HUES64 (cell line): Measurements from ENCODE around the gene RCOR1.
A peak's percentile ranks its signal among the peaks of the same experiment; 100 is the strongest.

Source experiments
- H3K27ac ChIP-seq: 2 replicates; pipeline ENCODE4 v1.7.0; 2013; ENCODE audit warnings: low read depth, low read length, inconsistent platforms
- H3K27me3 ChIP-seq: 2 replicates; pipeline ENCODE4 v1.6.1; 2013; ENCODE audit warnings: mild to moderate bottlenecking, low read length; ENCODE audit not compliant: insufficient read depth
- H3K36me3 ChIP-seq: 2 replicates; pipeline ENCODE4 v1.6.1; 2013; ENCODE audit warnings: mild to moderate bottlenecking, low read length; ENCODE audit not compliant: insufficient read depth
- H3K4me1 ChIP-seq: 2 replicates; pipeline ENCODE4 v1.6.1; 2013; ENCODE audit warnings: mild to moderate bottlenecking, low read length, moderate library complexity; ENCODE audit not compliant: insufficient read depth
- H3K4me3 ChIP-seq: 2 replicates; pipeline ENCODE4 v1.5.1; 2013; ENCODE audit warnings: mild to moderate bottlenecking, low read length, moderate library complexity
- H3K9ac ChIP-seq: 2 replicates; pipeline ENCODE4 v1.6.1; 2013; ENCODE audit warnings: mild to moderate bottlenecking, low read depth, low read length
- H3K9me3 ChIP-seq: 2 replicates; pipeline ENCODE4 v1.6.1; 2013; ENCODE audit warnings: low read depth, low read length; ENCODE audit not compliant: insufficient read depth
- WGBS: fragments of 150-250, 120-280 bp; methylation state at CpG from one replicate; pipeline ENCODE4 v1.1.7; 2013; ENCODE audit warnings: missing lambda C conversion rate; 5-methylcytosine and 5-hydroxymethylcytosine counted together

RCOR1 gene

DNA sequence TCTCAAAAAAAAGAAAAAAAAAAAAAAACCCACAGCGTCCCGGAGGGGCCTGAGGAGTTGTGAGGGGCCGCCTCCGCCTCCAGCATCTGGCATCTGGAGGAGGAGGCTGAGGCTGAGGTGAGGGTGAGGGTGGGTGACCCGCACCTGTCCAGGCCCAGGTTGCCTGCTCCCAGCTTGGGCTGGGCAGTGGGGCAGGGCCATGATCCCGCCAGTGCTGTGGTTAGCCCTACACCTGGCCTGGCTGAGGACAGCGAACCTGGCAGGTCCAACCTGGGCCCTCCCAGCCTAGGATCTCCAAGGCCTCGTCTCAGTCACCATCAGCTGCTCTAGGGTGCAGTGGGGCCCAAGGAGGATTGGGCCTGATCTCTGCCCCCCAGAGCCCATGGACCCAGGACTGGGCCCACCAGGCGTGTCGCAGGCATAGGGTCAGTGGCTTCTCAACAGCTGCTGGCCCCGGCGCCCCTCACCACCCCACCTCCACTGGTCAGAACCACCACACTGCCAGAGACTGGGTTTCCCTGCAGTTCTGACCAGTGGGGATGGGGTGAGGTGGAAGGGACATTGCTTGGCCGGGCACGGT is 36.3 kb upstream of the RCOR1 start:
- 94% methylated on average over 14 of the region's 14 CpGs for WGBS
- H3K27me3 ChIP-seq = no peaks in the 10 kb centered on the region
- no peaks in the 10 kb centered on the region for H3K36me3 ChIP-seq
- H3K4me1 ChIP-seq = 0 out of 2 replicates have a peak, but pooled peaks cover 4% of the 10 kb centered on the region
- no peak overlapping the region for H3K9ac ChIP-seq
- no peak overlapping the region for H3K4me3 ChIP-seq
- no peak overlapping the region for H3K27ac ChIP-seq
- H3K9me3 ChIP-seq = no peaks in the 10 kb centered on the region

- WGBS = 91% methylated on average over 12 of the region's 12 CpGs
- Histone ChIP-seq H3K36me3 (no peaks in the 10 kb centered on the region), H3K4me3 (no peak overlapping the region), H3K27me3 (no peaks in the 10 kb centered on the region), H3K27ac (no peak overlapping the region), H3K9me3 (no peaks in the 10 kb centered on the region), H3K4me1 (0 out of 2 replicates have a peak, but pooled peaks cover 4% of the 10 kb centered on the region), H3K9ac (no peak overlapping the region)
These were observed 34.8 kb upstream of the RCOR1 start for GRCh38 chr14:102557434-102558226.

GRCh38 chr14:102558556-102558955 is 33.9 kb upstream of the RCOR1 start:
- H3K36me3 ChIP-seq = no peaks in the 10 kb centered on the region
- no peak overlapping the region for H3K9ac ChIP-seq
- H3K27me3 ChIP-seq = no peaks in the 10 kb centered on the region
- no peak overlapping the region for H3K4me3 ChIP-seq
- H3K9me3 ChIP-seq = no peaks in the 10 kb centered on the region
- 0 out of 2 replicates have a peak, but pooled peaks cover 4% of the 10 kb centered on the region for H3K4me1 ChIP-seq
- H3K27ac ChIP-seq = no peak overlapping the region
- WGBS = 82% methylated on average over 4 of the region's 4 CpGs

DNA sequence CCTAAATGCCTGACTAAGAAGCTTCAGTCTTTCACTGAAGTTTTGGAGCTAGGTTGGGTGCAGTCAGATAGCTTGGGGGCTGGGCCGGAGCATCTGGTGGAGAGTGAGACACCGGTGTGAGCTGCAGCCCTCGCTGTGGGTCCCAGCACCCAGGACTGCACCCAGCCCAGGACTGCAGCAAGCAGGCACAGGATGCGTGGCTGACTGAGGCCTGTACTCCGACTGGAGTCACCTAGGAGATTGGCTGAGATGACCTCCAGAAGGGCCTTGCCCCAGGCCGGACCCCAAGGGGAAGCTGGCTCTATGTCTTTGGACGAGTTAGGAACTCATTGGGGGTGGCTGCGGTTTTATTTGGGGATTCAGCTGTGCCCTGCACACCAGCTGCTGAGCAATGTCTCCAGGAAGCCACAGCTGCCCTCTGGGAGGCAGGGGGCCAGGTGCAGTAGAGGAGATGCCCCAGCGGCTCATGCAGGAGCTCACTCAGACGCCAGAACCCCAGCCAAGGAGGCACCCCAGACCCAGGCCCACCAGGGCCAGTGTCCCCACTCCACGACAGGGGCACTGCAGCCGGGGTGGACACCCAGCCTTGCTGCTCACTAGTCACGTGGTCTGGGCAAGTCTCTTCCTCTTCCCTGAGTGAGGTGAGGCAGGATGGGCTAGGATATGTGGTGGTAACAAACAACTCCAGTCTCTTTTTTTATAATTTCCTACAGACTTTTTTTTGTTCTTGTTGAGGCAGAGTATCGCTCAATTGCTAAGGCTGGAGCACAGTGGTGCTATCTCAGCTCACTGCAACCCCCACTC is 31.8 kb upstream of the RCOR1 start:
- WGBS = 90% methylated on average over 13 of the region's 14 CpGs
- Histone ChIP-seq H3K4me3 (no peak overlapping the region), H3K36me3 (no peaks in the 10 kb centered on the region), H3K27ac (no peak overlapping the region), H3K9ac (no peak overlapping the region), H3K27me3 (no peaks in the 10 kb centered on the region), H3K4me1 (no peaks in the 10 kb centered on the region), H3K9me3 (peaks cover 5% of the 10 kb centered on the region; the same call in 1 of the 2 replicates)

DNA sequence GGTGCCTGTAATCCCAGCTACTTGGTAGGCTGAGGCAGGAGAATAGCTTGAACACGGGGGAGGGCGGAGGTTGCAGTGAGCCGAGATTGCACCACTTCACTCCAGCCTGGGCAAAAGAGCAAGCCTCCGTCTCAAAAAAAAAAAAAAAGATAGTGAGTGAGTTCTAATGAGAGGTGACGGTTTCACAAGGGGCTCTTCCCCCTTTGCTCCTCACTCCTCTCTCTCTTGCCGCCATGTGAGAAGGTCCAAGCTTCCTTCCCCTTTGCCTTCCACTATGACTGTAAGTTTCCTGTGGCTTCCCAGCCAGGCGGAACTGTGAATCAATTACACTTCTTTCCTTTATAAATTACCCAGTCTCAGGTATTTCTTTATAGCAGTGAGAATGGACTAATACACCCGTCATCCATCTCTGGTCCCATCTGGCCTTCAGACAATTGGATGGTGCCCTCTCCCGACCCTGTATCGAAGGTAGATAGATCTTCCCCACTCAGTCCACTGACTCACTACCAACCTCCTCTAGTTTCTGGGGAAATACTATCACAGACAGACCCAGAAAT is 27.0 kb upstream of the RCOR1 start:
- Histone ChIP-seq H3K36me3 (no peaks in the 10 kb centered on the region), H3K4me1 (peaks cover 9% of the 10 kb centered on the region), H3K9me3 (peaks cover 5% of the 10 kb centered on the region; the same call in 1 of the 2 replicates), H3K9ac (no peak overlapping the region), H3K27ac (no peak overlapping the region), H3K27me3 (no peaks in the 10 kb centered on the region), H3K4me3 (no peak overlapping the region)
- 91% methylated on average over 9 of the region's 10 CpGs for WGBS

DNA sequence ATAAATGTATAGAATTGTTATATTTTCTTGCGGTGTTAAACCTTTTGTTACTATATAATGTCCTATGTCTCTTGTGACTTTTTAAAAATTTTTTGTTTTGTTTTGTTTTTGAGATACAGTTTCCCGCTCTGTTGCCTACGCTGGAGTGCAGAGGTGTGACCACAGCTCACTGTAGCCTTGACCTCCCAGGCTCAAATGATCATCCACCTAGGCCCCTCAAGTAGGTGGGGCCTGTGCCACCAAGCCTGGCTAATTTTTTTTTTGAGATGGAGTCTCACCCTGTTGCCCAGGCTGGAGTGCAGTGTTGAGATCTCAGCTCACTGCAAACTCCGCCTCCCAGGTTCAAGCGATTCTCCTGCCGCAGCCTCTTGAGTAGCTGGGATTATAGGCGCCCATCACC is 26.5 kb upstream of the RCOR1 start:
- Histone ChIP-seq H3K4me1 (peaks cover 12% of the 10 kb centered on the region), H3K9me3 (peaks cover 5% of the 10 kb centered on the region; the same call in 1 of the 2 replicates), H3K4me3 (no peak overlapping the region), H3K27me3 (no peaks in the 10 kb centered on the region), H3K36me3 (no peaks in the 10 kb centered on the region), H3K9ac (no peak overlapping the region), H3K27ac (no peak overlapping the region)
- WGBS = 95% methylated on average over 6 of the region's 7 CpGs

- WGBS = 42% methylated on average over 7 of the region's 7 CpGs
- peaks cover 13% of the 10 kb centered on the region for H3K4me1 ChIP-seq
- peaks cover 5% of the 10 kb centered on the region; the same call in 1 of the 2 replicates for H3K9me3 ChIP-seq
- peak overlapping the region; percentile 40; the same call in 1 of the 2 replicates for H3K27ac ChIP-seq
- no peak overlapping the region for H3K4me3 ChIP-seq
- no peaks in the 10 kb centered on the region for H3K36me3 ChIP-seq
- H3K27me3 ChIP-seq = no peaks in the 10 kb centered on the region
- 0 out of 2 replicates have a peak overlapping the region, but pooled peaks have one; percentile 12 for H3K9ac ChIP-seq
These were observed 24.3 kb upstream of the RCOR1 start for GRCh38 chr14:102568115-102568614.

DNA sequence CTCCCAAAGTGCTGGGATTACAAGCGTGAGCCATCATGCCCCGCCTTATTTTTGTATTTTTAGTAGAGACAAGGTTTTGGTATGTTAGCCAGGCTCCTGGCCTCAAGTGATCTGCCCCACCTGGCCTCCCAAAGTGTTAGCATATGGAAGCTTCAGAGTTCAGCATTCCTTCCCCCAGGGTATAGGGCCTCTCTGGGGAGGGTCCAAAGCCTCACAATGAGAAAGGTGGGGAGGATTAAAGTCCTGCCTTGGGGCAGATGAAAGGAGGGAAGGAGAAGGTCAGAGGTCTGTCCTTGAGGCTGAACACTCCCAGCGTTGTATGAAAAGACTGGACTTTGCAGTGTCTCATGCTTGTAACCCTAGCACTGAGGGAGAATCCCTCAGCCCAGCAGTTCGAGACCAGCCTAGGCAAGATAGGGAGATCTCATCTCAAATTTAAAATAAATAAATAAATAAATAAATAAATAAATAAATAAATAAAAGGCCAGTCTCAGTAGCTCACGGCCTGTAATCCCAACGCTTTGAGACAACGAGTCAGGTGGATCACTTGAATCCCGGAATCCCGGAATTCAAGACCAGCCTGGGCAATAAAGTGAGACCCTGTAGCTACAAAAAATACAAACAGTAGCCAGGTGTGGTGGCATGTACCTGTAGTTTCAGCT is 22.0 kb upstream of the RCOR1 start:
- Histone ChIP-seq H3K27ac (peak overlapping the region; percentile 13; the same call in 1 of the 2 replicates), H3K9me3 (no peaks in the 10 kb centered on the region), H3K27me3 (no peaks in the 10 kb centered on the region), H3K36me3 (no peaks in the 10 kb centered on the region), H3K9ac (no peak overlapping the region), H3K4me3 (no peak overlapping the region), H3K4me1 (peaks cover 27% of the 10 kb centered on the region)
- 81% methylated on average over 8 of the region's 9 CpGs for WGBS

- H3K36me3 ChIP-seq = no peaks in the 10 kb centered on the region
- WGBS = 93% methylated on average over 2 of the region's 2 CpGs
- H3K27ac ChIP-seq = peak overlapping the region; percentile 13; the same call in 1 of the 2 replicates
- no peak overlapping the region for H3K9ac ChIP-seq
- no peak overlapping the region for H3K4me3 ChIP-seq
- H3K4me1 ChIP-seq = peaks cover 27% of the 10 kb centered on the region
- no peaks in the 10 kb centered on the region for H3K9me3 ChIP-seq
- H3K27me3 ChIP-seq = no peaks in the 10 kb centered on the region
These were observed 21.4 kb upstream of the RCOR1 start for GRCh38 chr14:102571043-102571442.

DNA sequence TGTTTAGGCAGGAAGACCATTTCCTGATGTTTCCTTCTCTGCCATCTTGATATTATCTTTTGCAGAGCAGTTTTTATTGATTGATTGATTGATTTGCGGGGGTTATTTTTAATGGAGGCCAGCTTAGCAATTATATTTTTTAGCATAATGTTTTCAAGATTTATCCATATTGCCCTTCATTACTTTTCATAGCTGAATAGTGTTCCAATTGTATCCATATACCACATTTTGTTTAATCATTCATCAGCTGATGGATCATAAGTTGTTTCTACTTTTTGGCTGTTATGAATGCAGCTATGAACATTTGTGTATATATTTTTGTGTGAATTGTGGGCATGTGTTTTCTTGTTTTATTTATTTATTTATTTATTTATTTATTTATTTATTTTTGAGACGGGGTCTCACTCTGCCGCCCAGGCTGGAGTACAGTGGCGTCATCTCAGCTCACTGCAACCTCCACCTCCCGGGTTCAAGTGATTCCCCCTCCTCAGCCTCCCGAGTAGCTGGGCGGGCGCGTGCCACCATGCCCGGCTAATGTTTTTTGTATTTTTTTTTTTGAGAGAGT is 20.9 kb upstream of the RCOR1 start:
- no peaks in the 10 kb centered on the region for H3K36me3 ChIP-seq
- 96% methylated on average over 9 of the region's 10 CpGs for WGBS

More for the DNA sequence above, 20.9 kb upstream of the RCOR1 start:
- Histone ChIP-seq H3K9ac (no peak overlapping the region), H3K27me3 (no peaks in the 10 kb centered on the region), H3K4me1 (peaks cover 27% of the 10 kb centered on the region), H3K9me3 (no peaks in the 10 kb centered on the region), H3K27ac (no peak overlapping the region), H3K4me3 (no peak overlapping the region)
